H1 (cell line): ENCODE measurements around the gene CACNG7. TPM values are rescaled to one million over a fixed set of nuclear protein-coding genes. Genes with fewer than 3 reads are reported as not detected.

Experiments
- CTCF ChIA-PET: fragments of 300-600 bp; sonication (Branson Sonifier 250); formaldehyde crosslinking; loops from one replicate; lab custom pipeline; 2021; ENCODE audit not compliant: partially characterized antibody; lab: Charles Lee
- POLR2A ChIA-PET: fragments of 300-600 bp; sonication (Branson Sonifier 250); formaldehyde crosslinking; loops from one replicate; lab custom pipeline; 2021; ENCODE audit warnings: inconsistent platforms; ENCODE audit not compliant: partially characterized antibody; lab: Charles Lee
- DNase-seq, 2 experiments: peaks; one replicate each; pipeline versions ENCODE4 v3.0.0 to v3.0.0-alpha.2; 2010 to 2022; ENCODE audit warnings: low spot score in 2 of 2, low read depth in 1 of 2, mixed read lengths in 1 of 2
- FAIRE-seq: peaks from 2 replicates; lab custom pipeline; 2011; peaks lifted over from hg19 to GRCh38; lab: Jason Lieb, UNC
- H2AFZ ChIP-seq: 2 replicates; pipeline ENCODE4 v1.8.1; 2012; ENCODE audit warnings: low read length, inconsistent platforms
- H2AK5ac ChIP-seq: 2 replicates; pipeline ENCODE4 v1.6.1; 2013; ENCODE audit warnings: low read depth, low read length
- H2BK120ac ChIP-seq: replicated peaks from 2 replicates; pipeline ENCODE3; 2013; ENCODE audit warnings: low read depth, low read length, inconsistent platforms
- H2BK12ac ChIP-seq: 2 replicates; pipeline ENCODE4 v1.6.1; 2013; ENCODE audit warnings: low read depth, low read length
- H2BK15ac ChIP-seq: 2 replicates; pipeline ENCODE4 v1.6.1; 2013; ENCODE audit warnings: low read length
- H2BK20ac ChIP-seq: 2 replicates; pipeline ENCODE4 v1.6.1; 2013; ENCODE audit warnings: low read length
- H2BK5ac ChIP-seq: 2 replicates; pipeline ENCODE4 v1.6.1; 2013; ENCODE audit warnings: low read depth, low read length
- H3K14ac ChIP-seq: 2 replicates; pipeline ENCODE4 v1.6.1; 2013; ENCODE audit warnings: inconsistent platforms; ENCODE audit not compliant: insufficient read length
- H3K18ac ChIP-seq: 2 replicates; pipeline ENCODE4 v1.6.1; 2013; ENCODE audit warnings: low read length; ENCODE audit errors: extremely low read depth
- H3K23ac ChIP-seq: 2 replicates; pipeline ENCODE4 v1.6.1; 2013; ENCODE audit warnings: inconsistent platforms; ENCODE audit not compliant: insufficient read length
- H3K23me2 ChIP-seq: 2 replicates; pipeline ENCODE4 v1.6.1; 2013; ENCODE audit warnings: low read depth, low read length
- H3K27ac ChIP-seq: 2 replicates; pipeline ENCODE4 v1.6.1; 2011; ENCODE audit warnings: low read depth, low read length, inconsistent platforms
- H3K27me3 ChIP-seq, 4 experiments: replicated peaks in 1 of 4; 1 replicate in 1 of 4; 2 replicates in 3 of 4; pipeline versions ENCODE4 v1.6.1 to v1.8.1; 2011 to 2013; ENCODE audit warnings: low read length in 3 of 4, mild to moderate bottlenecking in 3 of 4, inconsistent platforms in 2 of 4, mixed read lengths in 2 of 4, moderate library complexity in 1 of 4; ENCODE audit not compliant: control insufficient read depth in 3 of 4, insufficient read depth in 3 of 4; ENCODE audit errors: extremely low read depth in 1 of 4
- H3K36me3 ChIP-seq, 4 experiments: 2 replicates each; pipeline versions ENCODE4 v1.6.1 to v1.8.1; 2011 to 2013; ENCODE audit warnings: mild to moderate bottlenecking in 4 of 4, low read length in 3 of 4, moderate library complexity in 2 of 4, control low read depth in 1 of 4, inconsistent platforms in 1 of 4; ENCODE audit not compliant: insufficient read depth in 4 of 4, control insufficient read depth in 2 of 4
- H3K4ac ChIP-seq: replicated peaks from 2 replicates; pipeline ENCODE3; 2013; ENCODE audit warnings: low read length, low read depth, mixed read lengths, inconsistent platforms; ENCODE audit not compliant: insufficient read length
- H3K4me1 ChIP-seq, 4 experiments: replicated peaks in 1 of 4; 1 replicate in 1 of 4; 2 replicates in 3 of 4; pipeline versions ENCODE4 v1.6.1 to v1.8.1; 2011 to 2013; ENCODE audit warnings: low read length in 3 of 4, inconsistent platforms in 2 of 4, mixed read lengths in 1 of 4; ENCODE audit not compliant: insufficient read depth in 4 of 4, control insufficient read depth in 3 of 4
- H3K4me2 ChIP-seq, 2 experiments: 2 replicates each; pipeline versions ENCODE4 v1.6.1 to v1.8.1; 2011 to 2013; ENCODE audit warnings: low read depth in 2 of 2, low read length in 2 of 2, control low read depth in 1 of 2, inconsistent platforms in 1 of 2, mild to moderate bottlenecking in 1 of 2; ENCODE audit not compliant: insufficient read depth in 1 of 2
- H3K4me3 ChIP-seq, 4 experiments: fragments of 200-600, 300-600 bp in 1 of 4; sonication (generic), shearing (Covaris generic), sonication (Bioruptor Twin) in 1 of 4; 2 replicates each; pipeline versions ENCODE4 v1.5.1 to v1.8.1; 2011 to 2016; ENCODE audit warnings: low read length in 4 of 4, low read depth in 3 of 4, control low read depth in 2 of 4, inconsistent platforms in 2 of 4, mild to moderate bottlenecking in 2 of 4, mixed read lengths in 1 of 4, moderate library complexity in 1 of 4; ENCODE audit not compliant: insufficient read depth in 2 of 4; ENCODE audit errors: extremely low read depth in 1 of 4
- H3K56ac ChIP-seq: replicated peaks from 2 replicates; pipeline ENCODE3; 2013; ENCODE audit warnings: low read depth, mild to moderate bottlenecking, mixed read lengths, low read length, inconsistent platforms; ENCODE audit not compliant: insufficient read length
- H3K79me1 ChIP-seq: 2 replicates; pipeline ENCODE4 v1.6.1; 2013; ENCODE audit warnings: low read depth, low read length, control low read depth
- H3K79me2 ChIP-seq, 2 experiments: 2 replicates each; pipeline versions ENCODE4 v1.6.1 to v1.8.1; 2012 to 2013; ENCODE audit warnings: low read length in 2 of 2, mild to moderate bottlenecking in 2 of 2, inconsistent platforms in 1 of 2; ENCODE audit not compliant: insufficient read depth in 2 of 2, control insufficient read depth in 1 of 2
- H3K9ac ChIP-seq, 4 experiments: replicated peaks in 1 of 4; 1 replicate in 1 of 4; 2 replicates in 3 of 4; pipeline versions ENCODE4 v1.6.1 to v1.8.1; 2011 to 2013; ENCODE audit warnings: low read depth in 3 of 4, low read length in 3 of 4, control low read depth in 2 of 4, mild to moderate bottlenecking in 2 of 4, moderate library complexity in 2 of 4, inconsistent platforms in 1 of 4; ENCODE audit errors: extremely low read depth in 1 of 4
- H3K9me3 ChIP-seq, 2 experiments: 2 replicates each; pipeline versions ENCODE4 v1.6.1 to v1.8.1; 2012 to 2013; ENCODE audit warnings: mild to moderate bottlenecking in 2 of 2, moderate library complexity in 2 of 2, control low read depth in 1 of 2, inconsistent platforms in 1 of 2, low read depth in 1 of 2, low read length in 1 of 2, mixed read lengths in 1 of 2; ENCODE audit not compliant: insufficient read depth in 2 of 2
- H4K20me1 ChIP-seq, 2 experiments: replicated peaks in 1 of 2; 2 replicates each; pipeline versions ENCODE3 to v1.8.1; 2011 to 2013; ENCODE audit warnings: inconsistent platforms in 2 of 2, low read length in 2 of 2, mild to moderate bottlenecking in 1 of 2; ENCODE audit not compliant: insufficient read depth in 2 of 2, control insufficient read depth in 1 of 2
- H4K5ac ChIP-seq: 2 replicates; pipeline ENCODE4 v1.6.1; 2013; ENCODE audit warnings: low read length, low read depth, mixed read lengths, inconsistent platforms; ENCODE audit not compliant: insufficient read length
- H4K8ac ChIP-seq: 2 replicates; pipeline ENCODE4 v1.8.0; 2013; ENCODE audit warnings: mild to moderate bottlenecking, moderate library complexity, low read length, inconsistent platforms; ENCODE audit not compliant: insufficient read depth; ENCODE audit errors: extremely low read depth
- H4K91ac ChIP-seq: replicated peaks from 2 replicates; pipeline ENCODE3; 2013; ENCODE audit warnings: low read length, mixed read lengths, inconsistent platforms; ENCODE audit not compliant: insufficient read length
- POLR2AphosphoS5 ChIP-seq: IDR thresholded peaks from 2 replicates; pipeline ENCODE4 v1.6.1; 2011; ENCODE audit warnings: low read depth, low read length
- TAF7 ChIP-seq: optimal IDR thresholded peaks from 2 replicates; pipeline ENCODE3; 2011; ENCODE audit warnings: low read depth, mild to moderate bottlenecking, inconsistent platforms, low read length, moderate library complexity, borderline replicate concordance
- WGBS, 2 experiments: shearing (Covaris generic) in 1 of 2; methylation state at CpG; one replicate each; pipeline versions ENCODE4 v1.1.6 to v1.1.7; 2013 to 2015; ENCODE audit warnings: low lambda C conversion rate in 2 of 2, mixed read lengths in 2 of 2, inconsistent platforms in 1 of 2, low coverage in 1 of 2, missing lambda C conversion rate in 1 of 2; ENCODE audit not compliant: insufficient replicate concordance in 2 of 2, insufficient coverage in 1 of 2, insufficient read length in 1 of 2; ENCODE audit errors: extremely low coverage in 1 of 2, missing lambda C conversion rate in 1 of 2; 5-methylcytosine and 5-hydroxymethylcytosine counted together
- polyA plus RNA-seq, 7 experiments: library from polyadenylated mRNA; depleted of rRNA in 3 of 7; stranded (reverse) in 5 of 7; unstranded in 2 of 7; fragments of >200 nt in 5 of 7; fragments of 200-250 nt in 2 of 7; gene quantifications; 1 replicate in 5 of 7; 2 replicates in 1 of 7; 4 replicates in 1 of 7; pipeline versions ENCODE4 v1.2.1 to v1.2.3, GENCODE V29; 2011 to 2013; ENCODE audit warnings: missing spikeins in 2 of 7, mixed read lengths in 2 of 7
- total RNA-seq: library from RNA; stranded (reverse); fragmentation: NEBNext Ultra II Directional; extraction: Animal tissue kit (Norgen Biotek cat#: 25700); gene quantifications from 2 replicates; pipeline ENCODE4 v1.2.1, GENCODE V29; 2021
- TF ChIP-seq, protein P1 (sequence below): IDR thresholded peaks from 2 replicates; pipeline ENCODE4 v1.6.1; 2011; ENCODE audit warnings: low read length, improper control_type of control experiment

CACNG7 gene
- total and polyA plus RNA-seq, 2 of the 8 experiments (the other 6 are each of a cell fraction or from before 2014, with no cell fraction given) = 28.9 to 69.8 TPM

DNA sequence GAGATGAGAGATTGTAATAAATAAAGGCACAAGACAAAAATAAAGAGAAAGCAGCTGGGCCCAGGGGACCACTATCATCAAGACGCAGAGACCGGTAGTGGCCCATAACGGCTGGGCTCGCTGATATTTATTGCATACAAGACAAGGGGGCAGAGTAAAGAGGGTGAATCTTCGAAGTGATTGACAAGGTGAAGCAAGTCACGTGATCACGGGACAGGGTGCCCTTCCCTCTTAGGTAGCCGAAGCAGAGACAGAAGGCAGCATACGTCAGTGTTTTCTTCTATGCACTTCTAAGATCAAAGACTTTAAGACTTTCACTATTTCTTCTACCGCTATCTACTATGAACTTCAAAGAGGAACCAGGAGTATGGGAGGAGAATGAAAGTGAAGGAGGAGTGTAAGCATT is 31.7 kb upstream of the CACNG7 start:
- Histone ChIP-seq H3K9ac (no peak overlapping the region), H2BK20ac (no peak overlapping the region), H3K56ac (no peak overlapping the region), H3K27me3 (peaks cover 0 to 3% (median 0%) of the 10 kb centered on the region in 4 experiments; a peak in 2 of 7 replicates), H3K27ac (no peak overlapping the region), H3K23ac (no peak overlapping the region), H2BK15ac (no peak overlapping the region), H3K4me3 (no peak overlapping the region), H3K18ac (no peak overlapping the region), H3K36me3 (peaks cover 7 to 30% (median 16%) of the 10 kb centered on the region in 4 experiments; a peak in 6 of 8 replicates), H2BK5ac (no peak overlapping the region), H2AFZ (no peak overlapping the region), H4K91ac (no peak overlapping the region), H4K5ac (no peak overlapping the region), H4K8ac (no peak overlapping the region), H3K9me3 (no peaks in the 10 kb centered on the region), H3K4ac (no peak overlapping the region), H3K79me2 (peaks cover 0 to 2% of the 10 kb centered on the region in 2 experiments; a peak in 1 of 4 replicates), H3K4me1 (peaks cover 3 to 14% (median 6%) of the 10 kb centered on the region in 4 experiments), H3K23me2 (peaks cover 17% of the 10 kb centered on the region), H2AK5ac (no peak overlapping the region), H3K4me2 (no peak overlapping the region), H2BK120ac (no peak overlapping the region), H3K14ac (no peak overlapping the region), H4K20me1 (peaks cover 1 to 6% of the 10 kb centered on the region in 2 experiments), H3K79me1 (peaks cover 3% of the 10 kb centered on the region; the same call in 1 of the 2 replicates), H2BK12ac (no peak overlapping the region)
- ChIA-PET CTCF (interaction anchor here (0.8 to 2.1 kb wide), 10 partner anchors 9 to 153 kb away, joined by 3 to 8 read pairs (median 4); partner anchors contain the start of gene MYADM), POLR2A (interaction anchor here (0.5 to 4.5 kb wide), 9 partner anchors 9 to 238 kb away, joined by 3 to 96 read pairs (median 4); partner anchors contain the start of genes MYADM, PRPF31 and TFPT)
- DNase-seq (no peak), FAIRE-seq (no peak)
- TF ChIP-seq, protein P1, sequence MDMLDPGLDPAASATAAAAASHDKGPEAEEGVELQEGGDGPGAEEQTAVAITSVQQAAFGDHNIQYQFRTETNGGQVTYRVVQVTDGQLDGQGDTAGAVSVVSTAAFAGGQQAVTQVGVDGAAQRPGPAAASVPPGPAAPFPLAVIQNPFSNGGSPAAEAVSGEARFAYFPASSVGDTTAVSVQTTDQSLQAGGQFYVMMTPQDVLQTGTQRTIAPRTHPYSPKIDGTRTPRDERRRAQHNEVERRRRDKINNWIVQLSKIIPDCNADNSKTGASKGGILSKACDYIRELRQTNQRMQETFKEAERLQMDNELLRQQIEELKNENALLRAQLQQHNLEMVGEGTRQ = peak; percentile 24; the same call in 1 of the 2 replicates
- TF ChIP-seq POLR2AphosphoS5 (peak; percentile 67; the same call in 1 of the 2 replicates), TAF7 (no peak)
- WGBS, 2 experiments = 88% methylated on average over 10 of the region's 10 CpGs; no CpG with 5 or more reads in 1 of the 2 experiments
